GM12875 (cell line): ENCODE data around the gene SECISBP2.

Source experiments
- H3K4me3 ChIP-seq: one replicate; pipeline ENCODE4 v1.5.1; 2011; ENCODE audit warnings: low read depth, low read length, control low read depth
- TF ChIP-seq, protein P1 (sequence below): IDR thresholded peaks from 2 replicates; pipeline ENCODE4 v1.5.1; 2011; ENCODE audit warnings: low read depth, mild to moderate bottlenecking, control low read depth, inconsistent platforms, low read length, moderate library complexity, borderline replicate concordance; ENCODE audit not compliant: insufficient read depth

Gene SECISBP2

GRCh38 chr9:89388868-89389177 is 70.5 kb downstream of the SECISBP2 start:
- H3K4me3 ChIP-seq = no peak overlapping the region
- TF ChIP-seq, protein P1, sequence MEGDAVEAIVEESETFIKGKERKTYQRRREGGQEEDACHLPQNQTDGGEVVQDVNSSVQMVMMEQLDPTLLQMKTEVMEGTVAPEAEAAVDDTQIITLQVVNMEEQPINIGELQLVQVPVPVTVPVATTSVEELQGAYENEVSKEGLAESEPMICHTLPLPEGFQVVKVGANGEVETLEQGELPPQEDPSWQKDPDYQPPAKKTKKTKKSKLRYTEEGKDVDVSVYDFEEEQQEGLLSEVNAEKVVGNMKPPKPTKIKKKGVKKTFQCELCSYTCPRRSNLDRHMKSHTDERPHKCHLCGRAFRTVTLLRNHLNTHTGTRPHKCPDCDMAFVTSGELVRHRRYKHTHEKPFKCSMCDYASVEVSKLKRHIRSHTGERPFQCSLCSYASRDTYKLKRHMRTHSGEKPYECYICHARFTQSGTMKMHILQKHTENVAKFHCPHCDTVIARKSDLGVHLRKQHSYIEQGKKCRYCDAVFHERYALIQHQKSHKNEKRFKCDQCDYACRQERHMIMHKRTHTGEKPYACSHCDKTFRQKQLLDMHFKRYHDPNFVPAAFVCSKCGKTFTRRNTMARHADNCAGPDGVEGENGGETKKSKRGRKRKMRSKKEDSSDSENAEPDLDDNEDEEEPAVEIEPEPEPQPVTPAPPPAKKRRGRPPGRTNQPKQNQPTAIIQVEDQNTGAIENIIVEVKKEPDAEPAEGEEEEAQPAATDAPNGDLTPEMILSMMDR = no peak

DNA sequence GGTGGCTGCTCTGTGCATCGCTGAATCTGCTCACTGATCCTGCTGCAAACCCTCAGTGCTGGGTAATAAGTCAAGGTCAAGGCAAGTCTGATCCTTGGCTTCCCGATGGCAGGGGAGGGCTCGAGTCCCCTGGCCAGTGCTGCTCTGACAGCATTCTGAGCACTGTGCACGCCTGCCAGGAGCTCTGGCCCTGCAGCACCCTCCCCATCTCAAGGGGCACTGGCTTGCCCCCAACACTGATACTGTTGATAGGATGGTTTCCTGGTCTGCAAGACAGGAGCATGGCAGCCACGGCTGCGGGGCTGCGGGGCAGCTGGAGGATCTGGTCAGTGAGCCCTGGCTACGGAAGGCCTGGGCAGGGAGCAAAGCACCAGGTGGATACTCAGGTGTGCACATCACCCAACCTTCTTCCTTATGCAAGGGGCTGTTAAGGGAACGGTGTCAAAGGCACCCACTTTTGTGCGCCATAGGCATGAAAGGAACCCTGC is 71.8 kb downstream of the SECISBP2 start:
- no peak overlapping the region for H3K4me3 ChIP-seq
- TF ChIP-seq, protein P1 = no peak

DNA sequence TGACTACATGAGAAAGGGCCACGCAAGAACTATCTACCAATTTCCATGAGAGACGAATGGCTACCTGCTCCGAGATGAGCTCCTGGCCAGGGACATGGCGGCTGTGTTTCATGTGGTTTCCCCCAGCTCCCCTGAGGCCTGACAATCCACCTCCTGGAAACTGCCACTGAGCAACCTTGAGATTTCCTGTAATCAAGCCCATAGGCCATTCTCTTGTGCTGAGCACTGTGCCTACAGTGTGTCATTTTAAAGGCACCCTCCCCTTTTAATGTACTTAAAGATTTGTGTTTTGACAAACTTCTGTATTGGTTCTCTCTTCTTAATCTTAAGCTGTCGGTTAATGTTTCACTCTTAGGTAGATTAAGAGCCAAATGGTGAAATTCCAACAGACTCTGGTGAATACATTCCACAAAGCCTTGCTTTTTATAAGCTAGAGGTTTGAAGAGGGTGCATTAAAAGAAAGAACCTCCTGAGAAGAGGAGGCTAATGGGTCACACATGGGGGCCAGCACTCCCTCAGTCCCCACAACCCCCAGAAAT is 72.3 kb downstream of the SECISBP2 start:
- TF ChIP-seq, protein P1 = no peak

GRCh38 chr9:89391585-89391984 is 73.3 kb downstream of the SECISBP2 start:
- no peak overlapping the region for H3K4me3 ChIP-seq
- TF ChIP-seq, protein P1 = no peak

More for the DNA sequence above, 72.3 kb downstream of the SECISBP2 start:
- no peak overlapping the region for H3K4me3 ChIP-seq

DNA sequence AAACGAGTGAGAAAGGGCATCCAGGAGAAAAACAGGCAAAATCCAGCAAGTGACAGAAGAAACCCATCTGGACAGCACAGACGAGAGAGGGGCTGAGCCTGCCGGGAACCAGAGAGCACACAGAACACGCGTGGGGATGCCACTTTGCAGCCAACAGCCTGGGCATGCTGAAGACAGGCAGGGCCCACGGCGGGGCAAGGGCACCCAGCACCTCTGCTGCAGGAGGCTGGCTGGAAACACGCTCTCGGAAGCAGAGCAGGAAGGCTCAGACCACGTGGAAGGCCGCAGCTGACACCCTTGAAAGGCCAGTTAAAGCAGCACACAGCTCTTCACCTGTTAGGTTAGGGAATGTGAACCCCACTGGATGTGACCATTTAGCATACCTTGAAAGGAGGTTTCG is 76.1 kb downstream of the SECISBP2 start:
- H3K4me3 ChIP-seq = no peak overlapping the region
- TF ChIP-seq, protein P1 = no peak

DNA sequence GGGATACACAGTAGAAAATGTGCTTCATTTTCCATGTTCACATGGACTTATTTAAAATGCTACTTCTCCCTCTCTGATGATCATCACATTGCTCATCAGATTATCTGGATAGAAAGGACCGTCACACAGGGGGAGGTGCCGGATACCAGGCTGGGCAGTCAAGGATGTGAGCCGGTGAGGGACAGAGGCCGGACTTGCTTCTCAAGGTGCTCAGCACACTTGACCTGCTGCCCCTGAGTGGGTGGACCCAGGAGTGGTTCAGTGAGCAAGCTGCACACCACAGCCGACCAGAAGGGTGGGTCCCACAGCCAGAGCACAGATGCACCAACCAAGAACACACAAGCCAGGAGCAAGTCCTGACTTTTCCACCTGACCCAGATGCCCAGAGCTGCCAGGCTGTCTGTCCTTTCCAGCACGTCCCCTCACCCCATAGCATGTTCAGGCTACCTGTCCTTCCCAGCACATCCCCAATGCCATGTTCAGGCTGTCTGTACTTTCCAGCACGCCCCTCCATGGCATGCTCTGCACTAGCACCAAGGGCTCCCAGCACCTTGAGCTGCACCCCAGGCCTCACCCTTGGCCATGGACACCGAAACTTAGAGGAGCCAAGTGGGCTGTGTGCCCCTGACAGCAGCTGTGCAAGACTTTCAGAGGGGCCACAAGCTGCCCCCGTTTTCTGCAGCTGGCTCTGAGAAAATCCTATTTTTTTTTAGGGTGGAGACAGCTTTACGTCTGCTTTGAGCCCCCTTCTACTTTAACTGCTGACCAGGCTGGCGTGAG is 77.8 kb downstream of the SECISBP2 start:
- TF ChIP-seq, protein P1 = no peak
- no peak overlapping the region for H3K4me3 ChIP-seq

GRCh38 chr9:89397471-89397870 is 79.2 kb downstream of the SECISBP2 start:
- H3K4me3 ChIP-seq = no peak overlapping the region
- TF ChIP-seq, protein P1 = no peak
